ENCODE measurements around the gene TRANK1.
"Not testable (repeated sequence)": the region's sequence is repeated elsewhere in the genome, so short reads cannot be mapped to it uniquely, and the experiment has no call there.

Gene TRANK1

GRCh38 chr3:36957862-36958686 lies 13.2 kb upstream of the TRANK1 start:
- DNase-seq (ENCODE audit: low read depth in 2 of 2, low spot score in 1 of 2): no peak

GRCh38 chr3:36957063-36957462 lies 12.2 kb upstream of the TRANK1 start:
- DNase-seq (ENCODE audit: low read depth in 2 of 2, low spot score in 1 of 2): no peak

DNA sequence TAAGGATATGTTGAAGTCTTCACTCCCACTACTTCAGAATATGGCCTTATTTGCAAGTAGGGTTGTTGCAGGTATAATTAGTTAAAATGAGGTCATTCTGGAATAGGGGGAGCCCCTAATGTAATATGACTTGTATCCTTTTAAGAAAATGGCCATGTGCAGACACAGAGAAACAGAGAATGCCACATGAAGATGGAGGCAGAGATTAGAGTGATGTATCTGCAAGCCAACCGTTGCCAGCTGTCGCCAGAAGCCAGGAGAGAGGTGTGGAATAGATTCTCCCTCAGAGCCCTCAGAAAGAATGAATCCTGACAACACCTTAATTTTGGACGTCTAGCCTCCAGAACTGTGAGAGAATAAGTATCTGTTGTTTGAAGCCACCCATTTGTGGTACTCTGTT lies 11.3 kb upstream of the TRANK1 start:
- no peak for DNase-seq (ENCODE audit: low read depth in 2 of 2, low spot score in 1 of 2)

GRCh38 chr3:36954452-36955134 lies 9.7 kb upstream of the TRANK1 start:
- DNase-seq (ENCODE audit: low read depth in 2 of 2, low spot score in 1 of 2): no peak

DNA sequence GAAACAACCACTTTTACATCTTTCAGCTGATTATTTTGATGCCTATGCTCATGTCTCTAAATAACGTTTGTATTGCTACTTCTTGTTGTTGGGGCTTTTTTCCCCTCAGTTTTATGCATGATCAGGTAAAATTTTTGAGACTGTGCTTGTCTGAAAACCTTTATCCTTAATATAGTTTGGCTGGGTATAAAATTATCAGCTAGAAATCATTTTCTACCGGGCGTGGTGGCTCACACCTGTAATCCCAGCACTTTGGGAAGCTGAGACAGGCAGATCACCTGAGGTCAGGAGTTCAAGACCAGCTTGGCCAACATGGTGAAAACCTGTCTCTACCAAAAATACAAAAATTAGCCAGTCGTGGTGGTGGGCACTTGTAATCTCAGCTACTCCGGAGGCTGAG lies 3.0 kb upstream of the TRANK1 start:
- not testable (repeated sequence) for DNase-seq (ENCODE audit: low read depth in 2 of 2, low spot score in 1 of 2)

- DNase-seq (ENCODE audit: low read depth in 2 of 2, low spot score in 1 of 2): no peak
Measured at GRCh38 chr3:36945333-36945980, 603 bp upstream of the TRANK1 start.

- no peak for DNase-seq (ENCODE audit: low read depth in 2 of 2, low spot score in 1 of 2)
Measured at GRCh38 chr3:36944012-36944640, 728 bp downstream of the TRANK1 start.

- no peak for DNase-seq (ENCODE audit: low read depth in 2 of 2, low spot score in 1 of 2)
Measured at GRCh38 chr3:36943601-36944000, 1.3 kb downstream of the TRANK1 start.

DNA sequence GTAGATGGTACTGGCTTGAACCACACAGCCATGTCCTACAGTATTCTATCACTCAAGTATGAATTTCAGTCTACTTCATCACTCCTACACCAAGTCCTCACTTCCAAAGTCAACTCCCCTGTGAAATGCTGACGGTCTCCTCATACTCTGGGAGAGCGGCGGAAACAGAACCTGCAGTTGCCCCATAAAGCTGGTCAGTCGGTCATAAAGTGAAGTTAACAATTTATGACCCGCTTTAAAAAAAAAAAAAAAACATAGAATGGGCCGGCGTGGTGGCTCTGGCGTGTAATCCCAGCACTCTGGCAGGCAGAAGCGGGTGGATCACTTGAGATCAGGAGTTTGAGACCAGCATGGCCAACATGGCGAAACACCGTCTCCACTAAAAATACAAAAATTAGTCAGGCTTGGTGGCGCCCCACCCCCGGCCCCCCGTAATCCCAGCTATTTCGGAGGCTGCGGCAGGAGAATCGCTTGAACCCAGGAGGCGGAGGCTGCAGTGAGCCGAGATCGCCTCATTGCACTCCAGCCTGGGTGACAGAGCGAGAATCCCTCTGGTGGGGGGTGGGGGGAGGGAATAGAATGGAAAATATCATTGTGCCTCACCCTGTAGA lies 2.1 kb downstream of the TRANK1 start:
- DNase-seq (ENCODE audit: low read depth in 2 of 2, low spot score in 1 of 2): no peak

GRCh38 chr3:36941658-36942057 lies 3.2 kb downstream of the TRANK1 start:
- no peak for DNase-seq (ENCODE audit: low read depth in 2 of 2, low spot score in 1 of 2)

GRCh38 chr3:36941162-36941561 lies 3.7 kb downstream of the TRANK1 start:
- no peak for DNase-seq (ENCODE audit: low read depth in 2 of 2, low spot score in 1 of 2)

GRCh38 chr3:36937492-36937891 lies 7.4 kb downstream of the TRANK1 start:
- DNase-seq (ENCODE audit: low read depth in 2 of 2, low spot score in 1 of 2): no peak

DNA sequence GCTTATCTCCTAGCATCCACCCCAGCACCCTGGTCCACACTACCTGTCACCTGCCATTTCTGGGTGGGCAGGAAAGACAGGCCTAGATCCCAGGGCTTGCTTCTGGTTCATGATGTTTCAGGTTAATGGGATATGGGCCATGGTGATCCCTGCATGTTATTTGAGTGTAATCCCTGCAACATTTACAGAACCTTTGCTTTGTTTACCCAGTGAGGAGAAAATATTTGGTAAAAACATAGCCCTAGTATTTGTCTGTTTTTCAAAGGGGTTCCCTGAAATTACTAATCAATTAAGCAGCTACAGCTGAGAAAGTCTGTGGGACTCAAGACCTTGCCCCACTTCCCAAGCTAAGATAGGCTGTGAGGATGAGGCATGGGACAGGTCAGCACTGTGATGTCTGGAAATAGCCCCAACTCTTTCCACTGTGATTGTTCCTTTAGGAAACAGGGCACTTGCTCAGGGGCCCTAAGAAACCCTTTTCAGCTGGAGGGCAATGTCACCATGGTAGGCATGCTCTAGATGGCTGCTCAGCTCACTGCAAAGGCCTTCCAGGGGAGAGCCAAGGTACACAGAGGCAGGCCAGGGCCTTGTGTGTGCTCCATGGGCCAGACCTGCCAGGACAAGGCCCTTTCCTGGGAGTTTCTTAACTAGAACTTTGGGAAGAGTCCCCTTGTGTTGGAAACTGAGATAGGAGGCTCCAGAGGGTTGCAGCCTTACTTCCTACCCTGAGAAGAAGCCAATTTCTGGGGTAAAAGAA lies 11.1 kb downstream of the TRANK1 start:
- no peak for DNase-seq (ENCODE audit: low read depth in 2 of 2, low spot score in 1 of 2)

GRCh38 chr3:36931424-36931823 lies 13.4 kb downstream of the TRANK1 start:
- not testable (repeated sequence) for DNase-seq (ENCODE audit: low read depth in 2 of 2, low spot score in 1 of 2)

GRCh38 chr3:36928220-36928619 lies 16.6 kb downstream of the TRANK1 start:
- DNase-seq (ENCODE audit: low read depth in 2 of 2, low spot score in 1 of 2): no peak

- no peak for DNase-seq (ENCODE audit: low read depth in 2 of 2, low spot score in 1 of 2)
Measured at GRCh38 chr3:36926292-36926897, 18.5 kb downstream of the TRANK1 start.

- DNase-seq (ENCODE audit: low read depth in 2 of 2, low spot score in 1 of 2): no peak
Measured at GRCh38 chr3:36924744-36925521, 19.9 kb downstream of the TRANK1 start.

DNA sequence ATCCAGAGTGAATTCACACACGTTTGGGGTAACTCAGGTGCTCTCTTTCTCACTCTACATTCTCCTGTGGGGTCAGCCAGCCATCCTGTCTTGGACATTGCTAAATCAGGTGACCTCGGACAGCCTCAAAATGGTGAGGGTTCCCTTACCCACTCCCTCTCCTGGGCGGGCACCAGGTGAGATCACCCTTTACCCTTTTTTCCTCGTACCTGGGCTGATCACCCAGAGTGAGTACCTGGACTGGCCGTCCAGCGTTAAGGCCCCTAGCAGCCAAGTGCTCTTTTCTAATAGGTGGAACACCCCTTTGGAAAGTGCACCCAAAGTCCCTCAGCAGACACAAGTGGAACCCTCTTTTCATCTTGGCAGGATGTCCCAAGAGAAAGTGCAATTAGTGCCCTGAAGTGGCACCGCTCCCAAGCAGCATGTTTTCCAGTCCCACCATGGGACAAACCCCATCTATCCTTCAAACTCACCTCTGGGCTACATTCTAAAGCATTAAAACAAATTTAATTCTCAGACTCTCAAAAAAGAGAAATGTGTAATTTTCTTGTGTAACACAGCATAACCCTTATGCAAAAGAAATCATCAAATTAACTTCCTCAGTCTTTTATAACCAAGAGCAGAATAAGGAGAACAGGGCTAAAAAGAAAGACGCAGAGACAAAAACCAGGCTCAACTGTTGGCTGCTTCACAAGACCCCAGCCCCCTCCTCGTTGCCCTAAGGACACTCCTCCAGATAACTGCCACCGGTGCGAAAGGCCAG lies 20.7 kb downstream of the TRANK1 start:
- DNase-seq (ENCODE audit: low read depth in 2 of 2, low spot score in 1 of 2): no peak

- no peak for DNase-seq (ENCODE audit: low read depth in 2 of 2, low spot score in 1 of 2)
Measured at GRCh38 chr3:36923523-36923943, 21.3 kb downstream of the TRANK1 start.
